Mucosa of rectum (tissue), 2 donors: ENCODE data around the gene PTH2R.
"Not testable (repeated sequence)": the region's sequence is repeated elsewhere in the genome, so short reads cannot be mapped to it uniquely, and the experiment has no call there.

Experiments
- H3K27ac ChIP-seq, 2 donors: one replicate each; pipeline ENCODE4 v1.7.0; 2013; ENCODE audit warnings: inconsistent platforms in 2 of 2, low read depth in 2 of 2, low read length in 2 of 2
- H3K27me3 ChIP-seq, 2 donors: one replicate each; pipeline ENCODE4 v1.7.0; 2013; ENCODE audit warnings: low read length in 2 of 2; ENCODE audit not compliant: control insufficient read depth in 2 of 2, insufficient read depth in 2 of 2
- H3K36me3 ChIP-seq, 2 donors: one replicate each; pipeline ENCODE4 v1.7.0; 2013; ENCODE audit warnings: low read length in 2 of 2; ENCODE audit not compliant: control insufficient read depth in 2 of 2, insufficient read depth in 2 of 2
- H3K4me1 ChIP-seq, 2 donors: one replicate each; pipeline ENCODE4 v1.7.0; 2013; ENCODE audit warnings: low read length in 2 of 2, mild to moderate bottlenecking in 1 of 2; ENCODE audit not compliant: control insufficient read depth in 2 of 2, insufficient read depth in 2 of 2
- H3K4me3 ChIP-seq, 2 donors: one replicate each; pipeline ENCODE4 v1.7.0; 2013; ENCODE audit warnings: low read length in 2 of 2
- H3K9ac ChIP-seq, 2 donors: one replicate each; pipeline ENCODE4 v1.7.0; 2013; ENCODE audit warnings: low read length in 2 of 2, low read depth in 1 of 2, mild to moderate bottlenecking in 1 of 2
- H3K9me3 ChIP-seq, 2 donors: one replicate each; pipeline ENCODE4 v1.7.0; 2013; ENCODE audit warnings: low read length in 2 of 2; ENCODE audit not compliant: control insufficient read depth in 2 of 2
- donor health status: healthy.
- donor health status: Normal muscosa, but diverticular disease.

The PTH2R gene

DNA sequence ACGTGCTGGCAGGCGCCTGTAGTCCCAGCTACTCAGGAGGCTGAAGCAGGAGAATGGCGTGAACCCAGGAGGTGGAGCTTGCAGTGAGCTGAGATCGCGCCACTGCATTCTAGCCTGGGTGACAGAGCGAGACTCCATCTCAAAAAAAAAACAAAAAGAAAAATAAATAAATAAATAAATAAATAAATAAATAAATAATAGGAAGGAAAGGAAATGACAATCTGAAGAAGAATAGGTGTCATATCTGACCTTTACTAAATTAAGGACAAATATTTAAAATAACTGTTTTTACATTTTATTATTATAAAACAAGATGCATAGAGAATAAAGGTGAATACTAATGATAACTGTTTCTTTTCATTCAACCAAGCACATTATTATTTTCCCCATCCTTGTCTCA lies 40.9 kb downstream of the PTH2R start:
- H3K27ac ChIP-seq, H3K9me3 ChIP-seq, H3K4me1 ChIP-seq, H3K27me3 ChIP-seq, H3K4me3 ChIP-seq, H3K9ac ChIP-seq, H3K36me3 ChIP-seq: not testable (repeated sequence)

DNA sequence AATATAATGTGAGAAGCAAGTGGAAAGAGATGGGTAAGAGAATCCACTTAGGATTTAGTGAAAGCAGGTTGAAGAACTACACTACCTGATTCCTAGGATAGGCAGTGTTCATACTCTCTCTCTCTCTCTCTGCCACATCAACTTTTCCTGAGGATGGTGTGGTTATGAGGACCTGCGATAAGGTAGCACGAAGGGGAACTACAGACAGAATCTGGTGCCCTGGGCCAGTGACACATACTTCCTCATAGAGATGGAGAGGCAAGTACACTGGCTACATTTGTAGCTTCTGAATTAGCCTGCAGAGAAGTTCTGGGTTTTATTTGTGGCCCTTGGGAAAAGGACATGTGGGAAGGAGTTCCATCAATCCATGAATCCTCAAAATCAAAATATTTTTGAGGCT lies 44.5 kb downstream of the PTH2R start:
- no peaks in the 10 kb centered on the region for H3K4me1 ChIP-seq

DNA sequence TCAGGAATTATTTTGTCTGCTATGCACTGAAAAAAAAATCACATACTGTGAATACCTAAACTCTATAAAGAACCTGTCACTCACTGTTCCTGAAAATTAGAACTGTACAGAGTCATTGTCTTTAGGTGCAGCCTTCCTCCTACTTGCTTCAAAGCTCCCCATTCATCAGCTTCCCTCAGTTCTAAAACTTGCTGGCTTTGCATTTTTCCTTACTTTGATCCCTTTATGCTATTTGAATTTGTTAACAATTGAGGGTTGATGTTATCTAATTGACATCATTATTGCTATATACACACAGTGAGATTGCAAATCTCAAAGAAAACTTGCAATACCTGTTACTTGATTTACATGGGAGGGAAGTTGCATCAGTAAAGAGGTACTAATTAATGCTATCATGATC lies 48.3 kb downstream of the PTH2R start:
- Histone ChIP-seq H3K4me3 (no peak overlapping the region), H3K4me1 (no peaks in the 10 kb centered on the region), H3K27ac (no peak overlapping the region)

More for the DNA sequence above, 44.5 kb downstream of the PTH2R start:
- H3K27ac ChIP-seq, result no peak overlapping the region
- no peak overlapping the region for H3K4me3 ChIP-seq
- no peaks in the 10 kb centered on the region for H3K9me3 ChIP-seq
- H3K36me3 ChIP-seq, result no peaks in the 10 kb centered on the region
- no peak overlapping the region for H3K9ac ChIP-seq
- H3K27me3 ChIP-seq, result no peaks in the 10 kb centered on the region

DNA sequence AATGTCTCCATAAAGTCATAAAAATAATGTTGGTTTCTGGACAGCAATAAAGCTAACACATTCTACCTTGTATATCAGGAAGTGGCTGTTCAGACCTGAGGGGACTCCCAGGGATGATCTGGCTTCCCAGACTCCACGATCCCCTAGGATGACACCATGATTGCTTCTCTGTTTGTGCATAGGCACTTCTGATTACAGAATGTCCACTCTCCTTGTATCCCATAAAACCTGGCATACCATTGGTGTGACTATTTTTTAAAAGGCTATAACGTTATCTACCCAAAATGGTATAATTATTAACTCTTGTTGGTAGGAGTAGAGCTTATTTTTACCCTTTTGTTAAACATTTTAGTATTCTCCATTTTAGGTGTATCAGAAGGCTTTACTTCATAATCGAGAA lies 57.1 kb downstream of the PTH2R start:
- no peaks in the 10 kb centered on the region for H3K9me3 ChIP-seq
- H3K9ac ChIP-seq, result no peak overlapping the region
- no peak overlapping the region for H3K27ac ChIP-seq
- no peak overlapping the region for H3K4me3 ChIP-seq
- H3K4me1 ChIP-seq, result no peaks in the 10 kb centered on the region
- H3K27me3 ChIP-seq, result no peaks in the 10 kb centered on the region
- H3K36me3 ChIP-seq, result no peaks in the 10 kb centered on the region

More for the DNA sequence above, 48.3 kb downstream of the PTH2R start:
- no peaks in the 10 kb centered on the region for H3K9me3 ChIP-seq
- H3K27me3 ChIP-seq, result no peaks in the 10 kb centered on the region
- no peak overlapping the region for H3K9ac ChIP-seq
- no peaks in the 10 kb centered on the region for H3K36me3 ChIP-seq

DNA sequence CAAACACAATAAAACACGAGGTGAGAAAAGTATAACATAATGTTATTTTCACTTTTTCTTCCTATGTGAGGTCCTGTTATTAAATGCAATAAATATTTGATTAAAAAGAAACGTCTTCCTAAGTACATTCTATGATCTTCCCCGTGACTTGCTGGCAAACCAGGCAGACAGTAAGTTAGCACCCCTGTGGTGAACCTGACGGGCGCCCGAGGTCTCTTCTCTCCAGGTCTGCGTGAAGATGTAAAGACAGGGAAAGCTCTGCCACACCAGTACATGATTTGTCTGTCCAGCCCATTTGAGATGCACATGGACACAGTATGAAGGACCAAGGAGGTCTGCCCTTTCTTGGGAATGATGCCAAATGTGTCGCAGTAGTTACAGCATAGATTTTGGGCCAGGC lies 57.6 kb downstream of the PTH2R start:
- no peaks in the 10 kb centered on the region for H3K9me3 ChIP-seq
- H3K4me3 ChIP-seq, result no peak overlapping the region
- H3K27me3 ChIP-seq, result no peaks in the 10 kb centered on the region
- no peaks in the 10 kb centered on the region for H3K4me1 ChIP-seq
- H3K27ac ChIP-seq, result no peak overlapping the region
- no peak overlapping the region for H3K9ac ChIP-seq
- H3K36me3 ChIP-seq, result no peaks in the 10 kb centered on the region

DNA sequence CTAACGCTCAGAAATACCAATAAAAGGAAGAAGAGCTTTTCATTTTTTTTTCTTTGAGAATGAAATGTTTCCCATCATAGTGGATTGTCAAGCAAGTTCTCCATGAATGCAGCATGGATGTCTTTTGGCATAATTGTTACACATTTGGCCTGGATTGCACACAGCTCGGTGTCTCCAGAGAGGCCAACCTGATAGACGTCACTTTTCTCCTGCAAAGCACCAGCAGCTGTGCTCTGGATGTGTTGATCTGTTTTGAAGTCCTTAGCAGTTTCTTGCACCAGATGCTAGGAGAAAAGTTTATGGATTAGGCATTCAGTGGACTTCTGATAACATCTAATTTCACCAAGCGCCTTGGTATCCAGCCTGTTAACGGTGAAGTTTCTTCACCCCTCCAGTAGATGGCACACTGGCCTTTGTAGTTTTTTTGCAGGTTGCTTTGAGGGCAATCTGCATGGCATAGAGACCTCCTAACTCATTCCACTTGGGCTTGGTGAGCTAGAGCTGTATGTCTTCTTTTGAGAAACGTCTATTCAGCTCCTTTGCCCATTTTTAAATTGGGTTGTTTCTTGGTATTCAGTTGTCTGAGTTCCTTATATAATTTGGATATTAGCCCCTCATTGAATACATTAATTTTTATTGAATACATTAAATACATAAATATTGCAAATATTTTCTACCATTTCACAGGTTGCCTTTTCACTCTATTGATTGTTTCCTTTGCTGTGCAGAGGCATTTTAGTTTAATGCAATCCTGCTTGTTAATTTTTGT lies 59.7 kb downstream of the PTH2R start:
- Histone ChIP-seq H3K9ac (no peak overlapping the region), H3K4me1 (no peaks in the 10 kb centered on the region), H3K27me3 (no peaks in the 10 kb centered on the region), H3K9me3 (no peaks in the 10 kb centered on the region), H3K36me3 (no peaks in the 10 kb centered on the region), H3K27ac (no peak overlapping the region), H3K4me3 (no peak overlapping the region)

DNA sequence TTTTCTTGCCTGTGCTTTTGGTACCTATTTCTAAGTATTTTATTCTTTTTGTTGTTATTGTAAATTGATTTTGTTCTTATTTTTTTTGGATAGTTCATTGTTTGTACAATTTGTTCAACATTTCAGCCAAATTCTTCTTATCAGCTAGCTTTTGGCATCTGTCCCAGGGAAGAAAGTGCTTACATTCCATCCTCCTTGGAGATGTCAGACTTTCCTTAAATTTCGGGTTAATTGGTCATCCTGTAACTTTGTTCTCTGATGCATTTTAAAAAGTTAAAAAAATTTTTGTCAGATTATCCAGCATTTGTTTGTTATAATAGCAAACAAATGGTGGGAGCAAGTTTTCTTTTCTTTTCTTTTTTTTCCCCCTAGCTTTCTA lies 60.3 kb downstream of the PTH2R start:
- H3K27ac ChIP-seq, result no peak overlapping the region
- H3K9me3 ChIP-seq, result no peaks in the 10 kb centered on the region
- H3K36me3 ChIP-seq, result no peaks in the 10 kb centered on the region
- no peaks in the 10 kb centered on the region for H3K4me1 ChIP-seq
- H3K27me3 ChIP-seq, result no peaks in the 10 kb centered on the region
- no peak overlapping the region for H3K9ac ChIP-seq
- no peak overlapping the region for H3K4me3 ChIP-seq

DNA sequence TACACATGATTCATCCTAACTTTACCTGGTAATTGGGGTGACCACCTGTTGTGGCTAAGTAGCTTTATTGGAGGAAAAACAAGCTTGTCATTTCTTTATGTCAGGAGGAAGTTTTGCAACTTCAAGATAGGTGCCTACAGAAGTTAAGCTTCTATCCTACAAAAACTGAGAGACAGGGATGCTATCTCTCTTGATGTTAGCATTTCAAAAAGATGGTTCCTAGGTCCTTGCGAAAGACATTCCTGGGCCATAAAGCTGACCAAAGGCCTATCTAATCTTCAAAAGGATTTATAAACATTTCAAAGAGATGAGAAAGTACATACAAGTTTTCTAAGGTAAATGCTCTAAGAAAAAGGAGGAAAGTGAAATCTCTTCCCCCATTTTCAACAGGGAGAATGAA lies 61.0 kb downstream of the PTH2R start:
- Histone ChIP-seq H3K27ac (no peak overlapping the region), H3K9ac (no peak overlapping the region), H3K36me3 (no peaks in the 10 kb centered on the region), H3K4me3 (no peak overlapping the region), H3K27me3 (no peaks in the 10 kb centered on the region), H3K4me1 (no peaks in the 10 kb centered on the region), H3K9me3 (no peaks in the 10 kb centered on the region)

DNA sequence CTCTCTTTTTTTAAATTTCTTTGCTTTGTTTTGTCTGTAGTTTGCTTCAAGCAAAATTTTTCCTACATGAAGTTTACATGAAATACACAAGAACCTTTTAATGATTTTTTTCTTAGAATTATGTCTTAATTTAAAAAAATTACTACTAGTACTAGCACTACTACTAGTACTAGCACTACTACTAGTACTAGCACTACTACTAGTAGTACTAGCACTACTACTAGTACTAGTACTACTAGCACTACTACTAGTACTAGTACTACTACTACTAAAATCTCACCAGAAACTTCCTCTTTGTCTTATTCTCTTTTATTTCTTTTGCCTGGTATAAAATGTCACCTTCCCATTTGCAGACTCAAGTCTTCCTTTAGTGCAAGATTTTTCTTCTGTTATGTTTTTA lies 71.1 kb downstream of the PTH2R start:
- H3K4me1 ChIP-seq, result no peaks in the 10 kb centered on the region
- no peak overlapping the region for H3K9ac ChIP-seq
- H3K36me3 ChIP-seq, result no peaks in the 10 kb centered on the region
- no peak overlapping the region for H3K4me3 ChIP-seq
- no peaks in the 10 kb centered on the region for H3K27me3 ChIP-seq
- H3K9me3 ChIP-seq, result no peaks in the 10 kb centered on the region
- H3K27ac ChIP-seq, result no peak overlapping the region

DNA sequence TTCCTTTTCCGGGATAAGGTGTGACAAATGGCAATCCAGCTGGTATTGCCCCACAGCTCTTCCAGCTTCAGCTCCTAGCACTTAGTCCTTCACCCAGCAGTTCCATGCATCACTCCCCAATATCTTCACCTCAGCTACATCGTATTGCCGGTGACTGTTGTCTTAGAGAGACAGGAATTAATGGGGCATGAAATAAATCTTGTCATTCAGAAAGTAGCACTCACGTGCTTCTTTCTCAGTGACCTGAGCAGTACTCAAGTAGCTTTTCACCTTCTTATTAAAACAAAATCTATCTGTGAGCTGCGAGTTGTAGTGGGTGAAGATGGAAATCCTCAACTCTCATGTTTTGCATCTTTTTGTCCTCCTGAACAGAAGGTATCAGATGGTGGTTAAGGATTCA lies 72.8 kb downstream of the PTH2R start:
- no peaks in the 10 kb centered on the region for H3K36me3 ChIP-seq
- no peaks in the 10 kb centered on the region for H3K9me3 ChIP-seq
- no peaks in the 10 kb centered on the region for H3K4me1 ChIP-seq
- H3K9ac ChIP-seq, result no peak overlapping the region
- no peak overlapping the region for H3K4me3 ChIP-seq
- H3K27ac ChIP-seq, result no peak overlapping the region
- H3K27me3 ChIP-seq, result no peaks in the 10 kb centered on the region

DNA sequence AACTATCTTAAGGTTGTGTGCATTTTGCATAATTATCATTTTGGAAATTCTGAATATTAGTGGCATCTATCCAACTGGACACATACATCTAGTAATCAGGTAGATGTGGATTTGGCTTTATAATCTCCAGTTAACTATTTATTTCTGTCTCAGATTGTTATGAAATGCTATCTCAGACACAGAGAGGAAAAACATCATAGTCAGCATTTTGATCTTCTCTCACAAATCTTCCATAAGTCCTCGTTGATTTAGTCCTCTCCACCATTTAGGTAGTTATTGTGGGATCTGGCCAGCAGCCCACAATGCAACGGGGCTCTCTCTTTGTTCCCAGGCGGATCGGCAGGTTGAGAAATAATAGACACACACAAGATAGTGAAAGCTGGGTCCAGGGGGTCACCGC lies 75.4 kb downstream of the PTH2R start:
- H3K27me3 ChIP-seq, H3K36me3 ChIP-seq, H3K9ac ChIP-seq, H3K4me3 ChIP-seq, H3K9me3 ChIP-seq, H3K4me1 ChIP-seq, H3K27ac ChIP-seq: not testable (repeated sequence)
